Spleen (tissue), 11 donors: ENCODE measurements around the gene TRPT1. TPM values are rescaled to one million over a fixed set of nuclear protein-coding genes. Genes with fewer than 3 reads are reported as not detected.

Experiments
- DNase-seq: peaks from one replicate; pipeline ENCODE4 v3.0.0-alpha.2; 2020
- H3K27ac ChIP-seq, 8 donors: fragments of 200-600 bp; sonication (generic) in 7 of 8; 1 replicate in 4 of 8; 2 replicates in 4 of 8; pipeline versions ENCODE4 v1.5.0 to v1.8.0; 2016 to 2021; ENCODE audit warnings: inconsistent platforms in 4 of 8, mild to moderate bottlenecking in 4 of 8, moderate library complexity in 1 of 8
- H3K27me3 ChIP-seq, 7 donors: fragments of 200-600 bp; sonication (generic) in 6 of 7; replicated peaks in 1 of 7; 1 replicate in 4 of 7; 2 replicates in 3 of 7; pipeline versions ENCODE4 v1.5.0 to v1.8.0; 2016 to 2021; ENCODE audit warnings: inconsistent platforms in 3 of 7, mild to moderate bottlenecking in 1 of 7
- H3K36me3 ChIP-seq, 6 donors: fragments of 200-600 bp; sonication (generic) in 5 of 6; 1 replicate in 4 of 6; 2 replicates in 2 of 6; pipeline versions ENCODE4 v1.5.0 to v1.8.0; 2016 to 2021; ENCODE audit warnings: inconsistent platforms in 2 of 6
- H3K4me1 ChIP-seq, 6 donors: fragments of 200-600 bp; sonication (generic) in 5 of 6; 1 replicate in 3 of 6; 2 replicates in 3 of 6; pipeline versions ENCODE4 v1.5.0 to v1.8.0; 2016 to 2021; ENCODE audit warnings: inconsistent platforms in 3 of 6
- H3K4me3 ChIP-seq, 8 donors: fragments of 200-600 bp; sonication (generic) in 7 of 8; 1 replicate in 4 of 8; 2 replicates in 4 of 8; pipeline versions ENCODE4 v1.5.0 to v1.8.0; 2016 to 2021; ENCODE audit warnings: inconsistent platforms in 4 of 8, mild to moderate bottlenecking in 4 of 8, moderate library complexity in 2 of 8
- H3K9me3 ChIP-seq, 8 donors: fragments of 200-600 bp; sonication (generic) in 7 of 8; 1 replicate in 4 of 8; 2 replicates in 4 of 8; pipeline versions ENCODE4 v1.5.0 to v1.8.0; 2016 to 2021; ENCODE audit warnings: inconsistent platforms in 4 of 8
- POLR2A ChIP-seq, 3 donors: fragments of 450-650 bp; IDR thresholded peaks; one replicate each; pipeline ENCODE4 v1.5.1; 2017; ENCODE audit warnings: antibody characterized with exemption in 3 of 3, mild to moderate bottlenecking in 1 of 3
- POLR2AphosphoS5 ChIP-seq, 3 donors: sonication (generic); formaldehyde crosslinking; IDR thresholded peaks; one replicate each; pipeline ENCODE4 v1.5.1; 2017; ENCODE audit warnings: antibody characterized with exemption in 3 of 3
- WGBS, 5 donors: extraction: QIAGEN DNeasy Blood & Tissue Kit in 3 of 5; methylation state at CpG; one replicate each; pipeline versions ENCODE4 v1.1.5 to v1.1.7; 2013 to 2018; 5-methylcytosine and 5-hydroxymethylcytosine counted together
- intact Hi-C: fragments of 100-400 bp; cut with DNase I; formaldehyde crosslinking; loops from one replicate; pipeline ENCODE4 v1.15.0; 2023; ENCODE audit warnings: low total_unique reads
- polyA plus RNA-seq, 3 donors: library from polyadenylated mRNA; stranded (reverse); fragments of 200-250 nt; gene quantifications; one replicate each; pipeline ENCODE4 v1.2.1, GENCODE V29; 2013
- total RNA-seq, 7 donors: library from RNA; depleted of rRNA in 3 of 7; stranded (reverse); fragments of >200 nt in 3 of 7; fragmentation: NEBNext Ultra II Directional in 4 of 7; extraction: Animal tissue kit (Norgen Biotek cat#: 25700) in 4 of 7; gene quantifications; one replicate each; pipeline versions ENCODE4 v1.1.0 to v1.2.1, GENCODE V29; 2016 to 2021
- TF ChIP-seq, protein P1 (sequence below), 11 experiments: fragments of 200-600 bp in 7 of 11; fragments of 450-650 bp in 4 of 11; sonication (generic) in 4 of 11; IDR thresholded peaks in 8 of 11; conservative IDR thresholded peaks in 3 of 11; 1 replicate in 7 of 11; 2 replicates in 4 of 11; pipeline versions ENCODE4 v1.4.0 to v1.8.0; 2016 to 2021; ENCODE audit warnings: antibody characterized with exemption in 11 of 11, inconsistent platforms in 4 of 11, mild to moderate bottlenecking in 1 of 11
- donor health status: healthy with polysubstance abuse.
- donor health status: DM: no; HTN: no; CAD: no; lungs with moderate emphysema.
- donor health status: DM: no; HTN: no; CAD: no.
- donor health status: Bipolar disorder and iron deficiency.
- donor health status: healthy.
- donor health status: DM: no; HTN: no; CAD: no.
- donor health status: DM: yes; HTN: yes; CAD: no.

TRPT1 gene
- total and polyA plus RNA-seq, 10 donors, result 34.2 to 74.0 (median 46.4) TPM

DNA sequence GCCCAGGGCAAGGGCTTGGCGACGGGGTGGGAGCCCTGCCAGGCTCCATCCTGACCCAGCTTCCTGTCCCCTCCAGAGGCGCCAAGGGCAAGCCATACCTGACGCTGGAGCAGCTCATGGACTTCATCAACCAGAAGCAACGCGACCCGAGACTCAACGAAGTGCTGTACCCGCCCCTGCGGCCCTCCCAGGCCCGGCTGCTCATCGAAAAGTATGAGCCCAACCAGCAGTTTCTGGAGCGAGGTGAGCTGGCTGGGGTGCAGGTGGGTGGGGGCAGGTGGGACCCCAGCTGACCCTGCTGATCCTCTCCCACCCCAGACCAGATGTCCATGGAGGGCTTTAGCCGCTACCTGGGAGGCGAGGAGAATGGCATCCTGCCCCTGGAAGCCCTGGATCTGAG, 30.3 kb upstream of the TRPT1 start:
- Histone ChIP-seq H3K27ac (no peak overlapping the region), H3K4me1 (peaks cover 6 to 41% (median 28%) of the 10 kb centered on the region in 6 donors), H3K27me3 (no peaks in the 10 kb centered on the region), H3K9me3 (no peaks in the 10 kb centered on the region), H3K4me3 (no peak overlapping the region), H3K36me3 (peaks cover 0 to 72% (median 42%) of the 10 kb centered on the region in 6 donors)
- peak; percentile 72 for DNase-seq
- 82 to 93% (median 88%) methylated on average over 14 to 15 of the region's 15 CpGs for WGBS, 5 donors
- intact Hi-C loops, result no loop called here
- TF ChIP-seq POLR2A (IDR thresholded peaks at IDR 0.05), result no peak
- TF ChIP-seq POLR2AphosphoS5 (IDR thresholded peaks at IDR 0.05), result no peak
- TF ChIP-seq, protein P1, sequence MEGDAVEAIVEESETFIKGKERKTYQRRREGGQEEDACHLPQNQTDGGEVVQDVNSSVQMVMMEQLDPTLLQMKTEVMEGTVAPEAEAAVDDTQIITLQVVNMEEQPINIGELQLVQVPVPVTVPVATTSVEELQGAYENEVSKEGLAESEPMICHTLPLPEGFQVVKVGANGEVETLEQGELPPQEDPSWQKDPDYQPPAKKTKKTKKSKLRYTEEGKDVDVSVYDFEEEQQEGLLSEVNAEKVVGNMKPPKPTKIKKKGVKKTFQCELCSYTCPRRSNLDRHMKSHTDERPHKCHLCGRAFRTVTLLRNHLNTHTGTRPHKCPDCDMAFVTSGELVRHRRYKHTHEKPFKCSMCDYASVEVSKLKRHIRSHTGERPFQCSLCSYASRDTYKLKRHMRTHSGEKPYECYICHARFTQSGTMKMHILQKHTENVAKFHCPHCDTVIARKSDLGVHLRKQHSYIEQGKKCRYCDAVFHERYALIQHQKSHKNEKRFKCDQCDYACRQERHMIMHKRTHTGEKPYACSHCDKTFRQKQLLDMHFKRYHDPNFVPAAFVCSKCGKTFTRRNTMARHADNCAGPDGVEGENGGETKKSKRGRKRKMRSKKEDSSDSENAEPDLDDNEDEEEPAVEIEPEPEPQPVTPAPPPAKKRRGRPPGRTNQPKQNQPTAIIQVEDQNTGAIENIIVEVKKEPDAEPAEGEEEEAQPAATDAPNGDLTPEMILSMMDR (IDR thresholded peaks at IDR 0.05 in 8 of 11, conservative IDR thresholded peaks at IDR 0.05 in 3 of 11), result no peak

DNA sequence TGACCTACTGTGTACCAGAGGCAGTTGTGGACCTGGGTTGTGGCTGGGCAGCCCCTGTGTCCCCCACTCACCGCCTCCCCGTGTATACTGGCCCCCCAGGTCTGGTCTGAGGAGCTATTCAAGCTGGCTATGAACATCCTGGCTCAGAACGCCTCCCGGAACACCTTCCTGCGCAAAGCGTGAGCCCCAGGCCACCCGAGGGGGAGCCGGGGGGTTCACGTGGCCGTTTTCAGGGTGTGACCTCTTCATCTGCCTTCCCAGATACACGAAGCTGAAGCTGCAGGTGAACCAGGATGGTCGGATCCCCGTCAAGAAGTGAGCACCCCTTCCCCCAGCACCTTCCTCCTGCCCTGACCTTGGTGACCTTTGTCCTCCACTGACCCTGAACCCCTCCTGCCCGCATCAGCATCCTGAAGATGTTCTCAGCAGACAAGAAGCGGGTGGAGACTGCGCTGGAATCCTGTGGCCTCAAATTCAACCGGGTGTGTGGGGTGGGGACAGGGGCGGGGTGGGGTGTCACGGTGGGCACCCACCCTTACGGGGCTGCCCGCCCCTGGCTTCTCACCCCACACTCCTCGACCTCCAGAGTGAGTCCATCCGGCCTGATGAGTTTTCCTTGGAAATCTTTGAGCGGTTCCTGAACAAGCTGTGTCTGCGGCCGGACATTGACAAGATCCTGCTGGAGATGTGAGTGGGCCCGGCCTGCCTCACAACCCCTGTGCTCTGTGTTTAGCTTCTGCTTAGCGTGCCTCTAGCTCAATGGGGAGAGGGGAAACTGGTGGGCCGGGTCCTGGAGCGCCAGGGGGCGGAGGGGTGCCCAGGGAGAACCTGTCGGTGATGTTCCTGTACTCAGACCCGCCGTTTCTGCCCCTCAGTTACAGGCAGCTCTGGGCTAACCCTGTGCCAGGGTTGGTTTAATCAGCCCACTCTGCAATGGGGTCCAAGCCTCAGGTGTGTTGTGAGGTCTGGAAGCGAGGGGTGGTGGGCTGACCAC, 29.4 kb upstream of the TRPT1 start:
- TF ChIP-seq, protein P1 (IDR thresholded peaks at IDR 0.05 in 8 of 11, conservative IDR thresholded peaks at IDR 0.05 in 3 of 11), result no peak
- TF ChIP-seq POLR2A (IDR thresholded peaks at IDR 0.05), result no peak
- no peak for TF ChIP-seq POLR2AphosphoS5 (IDR thresholded peaks at IDR 0.05)
- intact Hi-C loops, result no loop called here
- Histone ChIP-seq H3K36me3 (peaks cover 0 to 64% (median 40%) of the 10 kb centered on the region in 6 donors), H3K4me3 (no peak overlapping the region), H3K4me1 (peaks cover 9 to 49% (median 36%) of the 10 kb centered on the region in 6 donors), H3K27ac (no peak overlapping the region), H3K9me3 (no peaks in the 10 kb centered on the region), H3K27me3 (no peaks in the 10 kb centered on the region)
- 80 to 91% (median 86%) methylated on average over 22 to 35 of the region's 35 CpGs for WGBS, 5 donors
- peak; percentile 68 for DNase-seq

DNA sequence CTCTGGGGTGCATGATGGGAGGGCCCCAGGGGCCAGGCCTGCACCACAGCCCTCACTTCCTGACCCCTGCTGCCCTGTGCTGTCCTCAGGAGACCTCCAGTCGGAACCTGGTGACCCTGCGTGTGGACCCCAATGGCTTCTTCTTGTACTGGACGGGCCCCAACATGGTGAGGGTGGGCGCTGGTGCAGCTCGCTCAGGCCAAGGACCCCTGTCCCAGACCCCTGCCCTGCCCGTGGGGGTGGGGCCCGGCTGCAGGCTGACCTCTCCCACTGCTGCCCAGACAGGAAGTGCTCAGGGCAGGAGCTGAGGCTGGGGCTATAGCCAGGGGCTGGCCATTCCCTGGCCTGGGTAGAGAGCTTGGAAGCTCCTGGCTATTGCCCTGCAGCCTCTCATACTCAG, 28.3 kb upstream of the TRPT1 start:
- DNase-seq, result no peak
- H3K4me3 ChIP-seq, result no peak overlapping the region
- intact Hi-C loops, result no loop called here
- no peaks in the 10 kb centered on the region for H3K27me3 ChIP-seq
- H3K4me1 ChIP-seq, result peaks cover 9 to 58% (median 37%) of the 10 kb centered on the region in 6 donors
- no peaks in the 10 kb centered on the region for H3K9me3 ChIP-seq
- TF ChIP-seq POLR2A (IDR thresholded peaks at IDR 0.05) (no peak), POLR2AphosphoS5 (IDR thresholded peaks at IDR 0.05) (no peak)
- TF ChIP-seq, protein P1 (IDR thresholded peaks at IDR 0.05 in 8 of 11, conservative IDR thresholded peaks at IDR 0.05 in 3 of 11), result no peak
- H3K36me3 ChIP-seq, result peaks cover 0 to 53% (median 31%) of the 10 kb centered on the region in 6 donors
- H3K27ac ChIP-seq, result no peak overlapping the region
- 66 to 90% (median 85%) methylated on average over 4 to 7 of the region's 7 CpGs for WGBS, 5 donors

DNA sequence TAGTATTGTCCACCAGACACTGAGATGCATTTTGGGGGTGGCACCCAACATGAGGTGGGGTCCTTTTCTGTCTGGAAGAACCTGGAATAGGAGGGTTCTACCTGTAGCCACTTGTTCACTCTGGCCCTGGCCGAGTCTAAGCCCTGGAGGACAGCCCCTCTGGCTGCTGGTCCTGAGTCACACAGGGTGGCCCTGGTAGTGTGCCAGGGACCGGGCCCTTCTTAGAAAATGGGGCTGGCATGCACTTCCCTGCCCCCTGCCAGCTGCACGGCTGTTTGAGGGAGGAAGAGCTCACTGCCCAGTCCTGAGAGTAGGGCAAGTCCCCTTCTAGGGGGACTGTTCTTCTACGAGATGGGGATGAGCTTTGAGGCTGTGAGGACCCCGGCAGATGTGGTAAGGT, 27.5 kb upstream of the TRPT1 start:
- Histone ChIP-seq H3K27me3 (no peaks in the 10 kb centered on the region), H3K4me1 (peaks cover 9 to 59% (median 37%) of the 10 kb centered on the region in 6 donors), H3K9me3 (no peaks in the 10 kb centered on the region), H3K27ac (peak overlapping the region in 1 of 8 donors; percentile 9), H3K36me3 (peaks cover 0 to 44% (median 23%) of the 10 kb centered on the region in 6 donors), H3K4me3 (no peak overlapping the region)
- no peak for DNase-seq
- WGBS, 5 donors, result 37 to 77% (median 65%) methylated on average over 5 of the region's 5 CpGs
- intact Hi-C loops, result no loop called here
- TF ChIP-seq POLR2AphosphoS5 (IDR thresholded peaks at IDR 0.05), result no peak
- TF ChIP-seq POLR2A (IDR thresholded peaks at IDR 0.05), result no peak
- TF ChIP-seq, protein P1 (IDR thresholded peaks at IDR 0.05 in 8 of 11, conservative IDR thresholded peaks at IDR 0.05 in 3 of 11), result no peak
